Measurements from ENCODE around the gene TACC2. TPM values are rescaled to one million over a fixed set of nuclear protein-coding genes. Genes with fewer than 3 reads are reported as not detected.

The TACC2 gene
- total RNA-seq, 1 donor from 2014 or later: 400 TPM

DNA sequence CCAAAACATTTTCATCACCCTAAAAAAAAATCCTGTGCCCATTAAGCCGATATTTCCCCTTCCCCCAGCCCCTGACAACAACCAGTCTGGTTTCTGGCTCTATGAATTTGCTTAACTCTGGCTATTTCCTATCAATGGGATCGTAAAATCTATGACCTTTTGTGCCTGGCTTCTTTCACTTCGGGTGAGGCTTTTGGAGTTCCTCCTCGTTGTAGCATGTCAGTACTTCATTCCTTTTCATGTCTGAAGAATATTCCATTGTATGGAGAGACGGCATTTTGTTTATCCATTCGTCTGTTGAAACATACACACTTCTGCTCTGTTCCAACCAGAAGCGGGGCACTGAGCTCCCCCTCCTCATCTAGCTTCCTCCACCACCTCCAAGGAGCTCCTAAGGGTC, 29.5 kb downstream of the TACC2 start:
- peak overlapping the region; percentile 78 for H3K27ac ChIP-seq (replicated peaks)
- intact Hi-C loops (cut with micrococcal nuclease): no loop called here
- H3K4me3 ChIP-seq: peak overlapping the region; percentile 48
- no peaks in the 10 kb centered on the region for H3K27me3 ChIP-seq (ENCODE audit: low read depth)
- TF ChIP-seq, protein P1, sequence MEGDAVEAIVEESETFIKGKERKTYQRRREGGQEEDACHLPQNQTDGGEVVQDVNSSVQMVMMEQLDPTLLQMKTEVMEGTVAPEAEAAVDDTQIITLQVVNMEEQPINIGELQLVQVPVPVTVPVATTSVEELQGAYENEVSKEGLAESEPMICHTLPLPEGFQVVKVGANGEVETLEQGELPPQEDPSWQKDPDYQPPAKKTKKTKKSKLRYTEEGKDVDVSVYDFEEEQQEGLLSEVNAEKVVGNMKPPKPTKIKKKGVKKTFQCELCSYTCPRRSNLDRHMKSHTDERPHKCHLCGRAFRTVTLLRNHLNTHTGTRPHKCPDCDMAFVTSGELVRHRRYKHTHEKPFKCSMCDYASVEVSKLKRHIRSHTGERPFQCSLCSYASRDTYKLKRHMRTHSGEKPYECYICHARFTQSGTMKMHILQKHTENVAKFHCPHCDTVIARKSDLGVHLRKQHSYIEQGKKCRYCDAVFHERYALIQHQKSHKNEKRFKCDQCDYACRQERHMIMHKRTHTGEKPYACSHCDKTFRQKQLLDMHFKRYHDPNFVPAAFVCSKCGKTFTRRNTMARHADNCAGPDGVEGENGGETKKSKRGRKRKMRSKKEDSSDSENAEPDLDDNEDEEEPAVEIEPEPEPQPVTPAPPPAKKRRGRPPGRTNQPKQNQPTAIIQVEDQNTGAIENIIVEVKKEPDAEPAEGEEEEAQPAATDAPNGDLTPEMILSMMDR (IDR thresholded peaks at IDR 0.05; ENCODE audit: borderline replicate concordance): no peak
- no peaks in the 10 kb centered on the region for H3K9me3 ChIP-seq (replicated peaks)
- peaks cover 13% of the 10 kb centered on the region for H3K36me3 ChIP-seq
- H3K4me1 ChIP-seq: peaks cover 76% of the 10 kb centered on the region
- no peak for DNase-seq

DNA sequence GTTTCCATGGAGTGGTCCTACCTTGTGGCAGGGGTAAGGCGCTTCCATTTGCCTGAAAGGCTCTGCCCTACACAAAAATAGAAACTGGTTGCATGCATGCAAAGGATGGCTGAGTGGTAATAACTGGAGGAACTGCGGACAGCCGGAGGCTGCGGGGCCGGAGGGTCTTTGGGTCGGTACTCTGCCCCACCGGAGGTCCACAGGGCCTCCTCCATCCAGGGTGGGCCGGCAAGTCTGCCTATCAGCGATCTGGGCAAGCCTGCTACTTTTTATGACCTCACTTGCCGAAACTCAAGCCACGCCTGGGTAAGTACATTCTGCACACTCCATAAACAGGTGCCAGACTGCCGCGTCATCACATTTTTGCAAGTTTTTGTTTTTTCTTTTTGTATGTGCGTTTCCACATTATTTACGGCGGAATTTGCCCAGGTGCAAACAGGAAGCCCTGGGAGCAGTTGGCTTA, 30.0 kb downstream of the TACC2 start:
- TF ChIP-seq, protein P1 (IDR thresholded peaks at IDR 0.05; ENCODE audit: borderline replicate concordance): no peak
- Histone ChIP-seq H3K9me3 (replicated peaks) (no peaks in the 10 kb centered on the region), H3K27ac (replicated peaks) (peak overlapping the region; percentile 78), H3K4me1 (peaks cover 71% of the 10 kb centered on the region), H3K27me3 (ENCODE audit: low read depth) (no peaks in the 10 kb centered on the region), H3K36me3 (peaks cover 13% of the 10 kb centered on the region), H3K4me3 (peak overlapping the region; percentile 48)
- DNase-seq: no peak
- intact Hi-C loops (cut with micrococcal nuclease): no loop called here

DNA sequence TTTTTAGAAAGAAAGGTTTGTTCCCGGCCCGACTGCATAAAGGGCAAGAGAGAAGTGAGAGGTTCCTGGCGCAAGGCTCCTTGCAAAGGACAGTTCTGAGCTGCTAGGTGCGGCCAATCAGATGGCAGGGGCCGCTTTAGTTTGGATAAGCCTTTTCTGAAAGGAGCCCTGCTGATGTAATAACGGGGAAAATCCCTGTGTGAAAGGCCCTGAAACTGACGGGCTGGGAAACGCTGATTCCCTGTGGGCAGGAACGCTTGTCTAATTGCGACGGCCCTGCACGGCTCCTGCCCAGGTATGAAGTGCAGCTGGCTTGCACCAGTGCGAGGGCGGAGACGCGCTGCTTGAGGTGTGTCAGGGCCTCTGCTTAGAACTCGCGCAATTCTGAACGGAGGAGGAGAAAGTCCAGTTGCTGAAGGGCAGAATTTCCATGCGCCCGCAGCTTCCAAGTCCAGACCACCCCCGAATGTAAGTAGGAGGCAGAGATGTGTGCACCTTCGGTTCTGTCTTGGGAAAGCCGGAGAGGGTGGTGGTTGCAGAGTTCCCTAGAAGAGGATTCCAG, 30.5 kb downstream of the TACC2 start:
- H3K36me3 ChIP-seq: peaks cover 13% of the 10 kb centered on the region
- peak overlapping the region; percentile 48 for H3K4me3 ChIP-seq
- no peaks in the 10 kb centered on the region for H3K27me3 ChIP-seq (ENCODE audit: low read depth)
- peaks cover 66% of the 10 kb centered on the region for H3K4me1 ChIP-seq
- peak overlapping the region; percentile 78 for H3K27ac ChIP-seq (replicated peaks)
- no peaks in the 10 kb centered on the region for H3K9me3 ChIP-seq (replicated peaks)
- TF ChIP-seq, protein P1 (IDR thresholded peaks at IDR 0.05; ENCODE audit: borderline replicate concordance): no peak
- DNase-seq: no peak
- intact Hi-C loops (cut with micrococcal nuclease): no loop called here

DNA sequence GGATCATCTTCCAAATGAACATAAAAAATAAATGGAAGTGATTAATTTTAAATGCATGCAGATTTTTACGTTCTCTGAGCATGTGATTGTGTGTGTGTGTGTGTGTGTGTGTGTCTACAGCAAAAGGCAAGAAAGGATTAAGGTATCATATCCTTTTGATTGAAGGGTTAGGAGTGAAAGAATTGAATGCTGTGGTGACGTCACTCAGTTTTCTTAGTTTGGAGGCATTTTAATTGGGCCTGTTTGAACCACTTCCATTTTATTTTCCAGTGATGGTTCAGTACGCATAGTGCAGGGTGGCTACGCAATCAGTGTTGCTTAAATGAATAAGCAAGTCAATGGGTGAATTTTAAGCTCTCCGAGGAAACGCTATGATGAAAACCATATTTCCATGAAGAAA, 31.3 kb downstream of the TACC2 start:
- TF ChIP-seq, protein P1 (IDR thresholded peaks at IDR 0.05; ENCODE audit: borderline replicate concordance): no peak
- Histone ChIP-seq H3K36me3 (peaks cover 13% of the 10 kb centered on the region), H3K4me1 (peaks cover 60% of the 10 kb centered on the region), H3K4me3 (peak overlapping the region; percentile 48), H3K27ac (replicated peaks) (peak overlapping the region; percentile 78), H3K9me3 (replicated peaks) (no peaks in the 10 kb centered on the region), H3K27me3 (ENCODE audit: low read depth) (no peaks in the 10 kb centered on the region)
- intact Hi-C loops (cut with micrococcal nuclease): no loop called here
- DNase-seq: no peak

DNA sequence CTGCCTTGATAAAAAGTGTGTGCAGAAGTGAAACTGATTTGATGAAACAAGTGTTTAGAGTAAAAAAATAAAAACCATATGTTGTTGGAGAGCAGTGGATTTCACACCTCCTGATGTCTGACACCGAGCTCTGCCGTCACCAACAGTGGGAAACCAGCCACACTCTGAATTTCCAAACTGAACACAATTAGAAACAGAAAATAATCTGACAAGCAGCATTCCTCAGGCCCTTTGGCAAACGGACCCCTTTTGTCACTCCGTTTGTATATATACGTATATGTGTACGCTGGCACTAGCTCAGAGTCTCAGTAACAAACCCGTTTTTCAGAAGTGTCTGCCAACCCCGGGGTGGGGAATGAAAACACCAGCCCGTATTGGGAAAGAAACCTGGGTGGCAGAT, 32.4 kb downstream of the TACC2 start:
- no peak for DNase-seq
- Histone ChIP-seq H3K36me3 (peaks cover 13% of the 10 kb centered on the region), H3K27ac (replicated peaks) (peak overlapping the region; percentile 78), H3K4me1 (peaks cover 55% of the 10 kb centered on the region), H3K9me3 (replicated peaks) (no peaks in the 10 kb centered on the region), H3K4me3 (no peak overlapping the region), H3K27me3 (ENCODE audit: low read depth) (no peaks in the 10 kb centered on the region)
- intact Hi-C loops (cut with micrococcal nuclease): no loop called here
- TF ChIP-seq, protein P1 (IDR thresholded peaks at IDR 0.05; ENCODE audit: borderline replicate concordance): no peak
